ENCODE data around the gene STXBP5. TPM values are rescaled to one million over a fixed set of nuclear protein-coding genes. Genes with fewer than 3 reads are reported as not detected.

STXBP5 gene
- polyA plus RNA-seq, 1 of the 3 experiments (the other 2 are of a cell fraction) = 9.9 TPM

DNA sequence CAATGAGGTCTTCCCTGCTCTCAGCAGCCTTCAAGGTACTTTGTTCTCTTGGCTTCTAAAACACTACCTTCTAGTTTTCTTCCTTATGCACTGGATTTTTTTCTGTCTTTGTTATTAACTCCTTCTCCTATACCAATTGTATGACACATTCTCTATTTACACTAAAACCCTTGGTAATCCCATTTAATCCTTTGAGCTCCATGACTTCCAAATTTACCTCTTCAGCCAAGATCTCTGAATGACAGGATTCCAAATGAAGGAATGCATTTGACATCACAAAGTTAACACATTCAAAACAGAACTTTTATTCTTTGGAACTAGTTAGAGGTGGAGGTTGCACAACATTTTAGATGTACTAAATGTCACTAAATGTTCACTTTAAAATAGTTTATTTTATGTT, 217.7 kb downstream of the STXBP5 start:
- Histone ChIP-seq H3K9me3 (no peaks in the 10 kb centered on the region), H3K4me2 (no peak overlapping the region)
- TF ChIP-seq, protein P1, sequence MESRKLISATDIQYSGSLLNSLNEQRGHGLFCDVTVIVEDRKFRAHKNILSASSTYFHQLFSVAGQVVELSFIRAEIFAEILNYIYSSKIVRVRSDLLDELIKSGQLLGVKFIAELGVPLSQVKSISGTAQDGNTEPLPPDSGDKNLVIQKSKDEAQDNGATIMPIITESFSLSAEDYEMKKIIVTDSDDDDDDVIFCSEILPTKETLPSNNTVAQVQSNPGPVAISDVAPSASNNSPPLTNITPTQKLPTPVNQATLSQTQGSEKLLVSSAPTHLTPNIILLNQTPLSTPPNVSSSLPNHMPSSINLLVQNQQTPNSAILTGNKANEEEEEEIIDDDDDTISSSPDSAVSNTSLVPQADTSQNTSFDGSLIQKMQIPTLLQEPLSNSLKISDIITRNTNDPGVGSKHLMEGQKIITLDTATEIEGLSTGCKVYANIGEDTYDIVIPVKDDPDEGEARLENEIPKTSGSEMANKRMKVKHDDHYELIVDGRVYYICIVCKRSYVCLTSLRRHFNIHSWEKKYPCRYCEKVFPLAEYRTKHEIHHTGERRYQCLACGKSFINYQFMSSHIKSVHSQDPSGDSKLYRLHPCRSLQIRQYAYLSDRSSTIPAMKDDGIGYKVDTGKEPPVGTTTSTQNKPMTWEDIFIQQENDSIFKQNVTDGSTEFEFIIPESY (IDR thresholded peaks at IDR 0.05; ENCODE audit: borderline replicate concordance, low read depth) = no peak
- TF ChIP-seq TCF12 (IDR thresholded peaks at IDR 0.05) = no peak
- TF ChIP-seq, protein P2, sequence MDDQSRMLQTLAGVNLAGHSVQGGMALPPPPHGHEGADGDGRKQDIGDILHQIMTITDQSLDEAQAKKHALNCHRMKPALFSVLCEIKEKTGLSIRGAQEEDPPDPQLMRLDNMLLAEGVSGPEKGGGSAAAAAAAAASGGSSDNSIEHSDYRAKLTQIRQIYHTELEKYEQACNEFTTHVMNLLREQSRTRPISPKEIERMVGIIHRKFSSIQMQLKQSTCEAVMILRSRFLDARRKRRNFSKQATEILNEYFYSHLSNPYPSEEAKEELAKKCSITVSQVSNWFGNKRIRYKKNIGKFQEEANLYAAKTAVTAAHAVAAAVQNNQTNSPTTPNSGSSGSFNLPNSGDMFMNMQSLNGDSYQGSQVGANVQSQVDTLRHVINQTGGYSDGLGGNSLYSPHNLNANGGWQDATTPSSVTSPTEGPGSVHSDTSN (IDR thresholded peaks at IDR 0.05) = no peak
- no peak for TF ChIP-seq IRF3 (IDR thresholded peaks at IDR 0.05; ENCODE audit: low read depth, low read length)
- TF ChIP-seq SIN3A (IDR thresholded peaks at IDR 0.05; ENCODE audit: borderline replicate concordance, low read depth, low read length) = no peak
- no peak for TF ChIP-seq RAD21 (IDR thresholded peaks at IDR 0.05; ENCODE audit: low read length)

GRCh38 chr6:147423111-147423510, 218.9 kb downstream of the STXBP5 start:
- no peak overlapping the region for H2AFZ ChIP-seq (ENCODE audit: low read depth)
- no peaks in the 10 kb centered on the region for H3K9me3 ChIP-seq
- H3F3A ChIP-seq (replicated peaks; ENCODE audit: insufficient read depth) = no peaks in the 10 kb centered on the region
- no peak overlapping the region for H3K27ac ChIP-seq (ENCODE audit: low read depth in 2 of 2, low read length in 1 of 2)
- TF ChIP-seq EZH2phosphoT487 (IDR thresholded peaks at IDR 0.05; ENCODE audit: borderline replicate concordance, low read depth) = no peak
- TF ChIP-seq CHD2 (IDR thresholded peaks at IDR 0.05; ENCODE audit: low read length, partially characterized antibody) = no peak
- no peak for TF ChIP-seq REST (IDR thresholded peaks at IDR 0.05; ENCODE audit: low read depth, low read length)
- TF ChIP-seq MAX (IDR thresholded peaks at IDR 0.05; ENCODE audit: low read depth) = no peak
- TF ChIP-seq FOSL2 (IDR thresholded peaks at IDR 0.05; ENCODE audit: borderline replicate concordance, low read depth) = no peak
- TF ChIP-seq MEF2A (IDR thresholded peaks at IDR 0.05; ENCODE audit: borderline replicate concordance, low read depth) = no peak
- no peak for TF ChIP-seq GABPA (IDR thresholded peaks at IDR 0.05; ENCODE audit: low read depth)
- no peak for TF ChIP-seq SIN3A (IDR thresholded peaks at IDR 0.05; ENCODE audit: borderline replicate concordance, low read depth, low read length)
- TF ChIP-seq NFIC (IDR thresholded peaks at IDR 0.05; ENCODE audit: borderline replicate concordance) = no peak
- no peak for TF ChIP-seq RAD21 (IDR thresholded peaks at IDR 0.05; ENCODE audit: low read length)
- no peak for TF ChIP-seq RFX5 (IDR thresholded peaks at IDR 0.05; ENCODE audit: low read length)
- no peak for TF ChIP-seq MXI1 (IDR thresholded peaks at IDR 0.05; ENCODE audit: low read depth, low read length)
- TF ChIP-seq JUND (IDR thresholded peaks at IDR 0.05) = no peak
- H3K4me3 ChIP-seq (ENCODE audit: low read depth in 2 of 2, low read length in 1 of 2) = no peak overlapping the region
- no peaks in the 10 kb centered on the region for H3K79me2 ChIP-seq (ENCODE audit: insufficient read depth)
- POLR2A ChIA-PET = no interaction called here
- no peaks in the 10 kb centered on the region for H3K27me3 ChIP-seq (ENCODE audit: insufficient read depth)
- no peaks in the 10 kb centered on the region for H3K36me3 ChIP-seq (replicated peaks in 1 of 2; ENCODE audit: control insufficient read depth in 1 of 2, insufficient read depth in 2 of 2, low read length in 1 of 2)
- H3K9me2 ChIP-seq = no peaks in the 10 kb centered on the region
- DNase-seq = no peak
- H3K4me1 ChIP-seq (ENCODE audit: control insufficient read depth in 1 of 2, insufficient read depth in 2 of 2, low read depth in 1 of 2, low read length in 1 of 2) = no peaks in the 10 kb centered on the region
- H3K9ac ChIP-seq = no peak overlapping the region
- H4K20me1 ChIP-seq (ENCODE audit: insufficient read depth) = no peaks in the 10 kb centered on the region
- CTCF ChIA-PET = no interaction called here
- H3K4me2 ChIP-seq = no peak overlapping the region
- 36% methylated on average over 4 of the region's 11 CpGs for WGBS (ENCODE audit: low lambda C conversion rate)

More for the DNA sequence above, 217.7 kb downstream of the STXBP5 start:
- Histone ChIP-seq H3K9me2 (no peaks in the 10 kb centered on the region), H3K27me3 (ENCODE audit: insufficient read depth) (no peaks in the 10 kb centered on the region), H2AFZ (ENCODE audit: low read depth) (no peak overlapping the region), H4K20me1 (ENCODE audit: insufficient read depth) (no peaks in the 10 kb centered on the region), H3K4me1 (ENCODE audit: control insufficient read depth in 1 of 2, insufficient read depth in 2 of 2, low read depth in 1 of 2, low read length in 1 of 2) (no peaks in the 10 kb centered on the region), H3K4me3 (ENCODE audit: low read depth in 2 of 2, low read length in 1 of 2) (no peak overlapping the region), H3K79me2 (ENCODE audit: insufficient read depth) (no peaks in the 10 kb centered on the region), H3K9ac (no peak overlapping the region), H3K27ac (ENCODE audit: low read depth in 2 of 2, low read length in 1 of 2) (no peak overlapping the region), H3F3A (replicated peaks; ENCODE audit: insufficient read depth) (no peaks in the 10 kb centered on the region), H3K36me3 (replicated peaks in 1 of 2; ENCODE audit: control insufficient read depth in 1 of 2, insufficient read depth in 2 of 2, low read length in 1 of 2) (no peaks in the 10 kb centered on the region)
- no peak for DNase-seq
- POLR2A ChIA-PET = no interaction called here
- CTCF ChIA-PET = interaction anchor here (1.8 kb wide), 1 partner anchor 39 kb away, joined by 4 read pairs; no protein-coding TSS in a partner anchor

Data from SK-N-SH (cell line).